Stimulated activated CD4-positive, alpha-beta T cell treated with anti-CD3 and anti-CD28 coated beads, TNF-alpha, amount 100 ng/mL, for 4 hours (primary cell): ENCODE results near the gene UBE2L3.
"Not testable (repeated sequence)": the region's sequence is repeated elsewhere in the genome, so short reads cannot be mapped to it uniquely, and the experiment has no call there.

Experiments
- DNase-seq, 3 experiments: peaks; one replicate each; pipeline ENCODE4 v3.0.0-alpha.2; 2020; ENCODE audit warnings: low read depth in 3 of 3

The UBE2L3 gene

GRCh38 chr22:21642584-21643448, 75.3 kb downstream of the UBE2L3 start:
- peak; percentile 38 to 44 (median 39) for DNase-seq

- no peak for DNase-seq
These were observed 76.2 kb downstream of the UBE2L3 start for GRCh38 chr22:21643533-21644357.

GRCh38 chr22:21645513-21645912, 78.0 kb downstream of the UBE2L3 start:
- DNase-seq = not testable (repeated sequence)

GRCh38 chr22:21646608-21647590, 79.4 kb downstream of the UBE2L3 start:
- peak in 2 of 3 experiments; percentile 62 to 63 for DNase-seq

GRCh38 chr22:21650280-21650679, 82.8 kb downstream of the UBE2L3 start:
- no peak for DNase-seq

- DNase-seq = no peak
These were observed 83.5 kb downstream of the UBE2L3 start for GRCh38 chr22:21650823-21651520.

- no peak for DNase-seq
These were observed 84.1 kb downstream of the UBE2L3 start for GRCh38 chr22:21651521-21652009.

- peak; percentile 55 to 71 (median 66) for DNase-seq
These were observed 84.6 kb downstream of the UBE2L3 start for GRCh38 chr22:21652010-21652546.

- DNase-seq = no peak
These were observed 85.3 kb downstream of the UBE2L3 start for GRCh38 chr22:21652547-21653545.

GRCh38 chr22:21657020-21657359, 89.5 kb downstream of the UBE2L3 start:
- no peak for DNase-seq

- peak; percentile 50 to 65 (median 54) for DNase-seq
These were observed 90.0 kb downstream of the UBE2L3 start for GRCh38 chr22:21657360-21658032.

GRCh38 chr22:21659864-21660525, 92.5 kb downstream of the UBE2L3 start:
- no peak for DNase-seq

- DNase-seq = no peak
These were observed 93.4 kb downstream of the UBE2L3 start for GRCh38 chr22:21660904-21661303.

GRCh38 chr22:21661991-21662390, 94.5 kb downstream of the UBE2L3 start:
- DNase-seq = no peak

- no peak for DNase-seq
These were observed 96.2 kb downstream of the UBE2L3 start for GRCh38 chr22:21663738-21664137.

- no peak for DNase-seq
These were observed 97.7 kb downstream of the UBE2L3 start for GRCh38 chr22:21665047-21665851.

GRCh38 chr22:21666786-21667185, 99.3 kb downstream of the UBE2L3 start:
- no peak for DNase-seq
